Measurements from ENCODE around the gene DTX3. TPM values are rescaled to one million over a fixed set of nuclear protein-coding genes. Genes with fewer than 3 reads are reported as not detected.

Gene DTX3
- total and polyA plus RNA-seq, 5 donors from 2014 or later: 3.4 to 31.2 (median 6.0) TPM

GRCh38 chr12:57619434-57620244 lies 15.0 kb downstream of the DTX3 start:
- DNase-seq (no peak), ATAC-seq (ENCODE audit: low read depth in 2 of 2) (no peak)
- no peaks in the 10 kb centered on the region for H3K36me3 ChIP-seq (ENCODE audit: control insufficient read depth, insufficient read depth, low read length)
- peaks cover 26% of the 10 kb centered on the region for H3K4me1 ChIP-seq (ENCODE audit: control insufficient read depth, insufficient read depth, low read length, poor library complexity, severe bottlenecking)
- peaks cover 42% of the 10 kb centered on the region for H3K27me3 ChIP-seq (ENCODE audit: control insufficient read depth, insufficient read depth, low read length)
- Mint-ChIP-seq H3K4me3 (peak overlapping the region; percentile 61 to 86 (median 62)), H3K4me1 (peaks cover 0 to 34% (median 22%) of the 10 kb centered on the region in 4 donors), H3K36me3 (no peaks in the 10 kb centered on the region), H3K9me3 (peaks cover 0 to 6% (median 0%) of the 10 kb centered on the region in 7 donors), H3K27me3 (peaks cover 99% of the 10 kb centered on the region), H3K27ac (no peak overlapping the region)
- no peak overlapping the region for H3K4me3 ChIP-seq (ENCODE audit: low read depth, low read length)
- H3K27ac ChIP-seq (ENCODE audit: insufficient read depth, low read length, poor library complexity, severe bottlenecking): no peak overlapping the region
- H3K9me3 ChIP-seq (ENCODE audit: control insufficient read depth in 2 of 2, low read length in 2 of 2): no peaks in the 10 kb centered on the region

GRCh38 chr12:57620245-57620935 lies 15.8 kb downstream of the DTX3 start:
- Mint-ChIP-seq H3K36me3 (no peaks in the 10 kb centered on the region), H3K27me3 (peaks cover 99% of the 10 kb centered on the region), H3K4me1 (peaks cover 0 to 34% (median 22%) of the 10 kb centered on the region in 4 donors), H3K27ac (no peak overlapping the region), H3K9me3 (peaks cover 0 to 6% (median 0%) of the 10 kb centered on the region in 7 donors), H3K4me3 (peak overlapping the region; percentile 14 to 86 (median 70))
- no peak for ATAC-seq (ENCODE audit: low read depth in 2 of 2)
- H3K4me3 ChIP-seq (ENCODE audit: low read depth, low read length): no peak overlapping the region
- H3K4me1 ChIP-seq (ENCODE audit: control insufficient read depth, insufficient read depth, low read length, poor library complexity, severe bottlenecking): peaks cover 26% of the 10 kb centered on the region
- H3K27me3 ChIP-seq (ENCODE audit: control insufficient read depth, insufficient read depth, low read length): peaks cover 49% of the 10 kb centered on the region
- H3K36me3 ChIP-seq (ENCODE audit: control insufficient read depth, insufficient read depth, low read length): no peaks in the 10 kb centered on the region
- no peak overlapping the region for H3K27ac ChIP-seq (ENCODE audit: insufficient read depth, low read length, poor library complexity, severe bottlenecking)
- H3K9me3 ChIP-seq (ENCODE audit: control insufficient read depth in 2 of 2, low read length in 2 of 2): no peaks in the 10 kb centered on the region
- no peak for DNase-seq

- H3K9me3 ChIP-seq (ENCODE audit: control insufficient read depth in 2 of 2, low read length in 2 of 2): no peaks in the 10 kb centered on the region
- Mint-ChIP-seq H3K9me3 (peaks cover 0 to 8% (median 0%) of the 10 kb centered on the region in 7 donors), H3K36me3 (no peaks in the 10 kb centered on the region), H3K27ac (peak overlapping the region in 1 of 3 donors; percentile 57), H3K27me3 (peaks cover 100% of the 10 kb centered on the region), H3K4me3 (peak overlapping the region; percentile 14 to 86 (median 72)), H3K4me1 (peaks cover 0 to 34% (median 22%) of the 10 kb centered on the region in 4 donors)
- peaks cover 49% of the 10 kb centered on the region for H3K27me3 ChIP-seq (ENCODE audit: control insufficient read depth, insufficient read depth, low read length)
- no peak overlapping the region for H3K4me3 ChIP-seq (ENCODE audit: low read depth, low read length)
- H3K27ac ChIP-seq (ENCODE audit: insufficient read depth, low read length, poor library complexity, severe bottlenecking): no peak overlapping the region
- DNase-seq: no peak
- no peak for ATAC-seq (ENCODE audit: low read depth in 2 of 2)
- peaks cover 26% of the 10 kb centered on the region for H3K4me1 ChIP-seq (ENCODE audit: control insufficient read depth, insufficient read depth, low read length, poor library complexity, severe bottlenecking)
- H3K36me3 ChIP-seq (ENCODE audit: control insufficient read depth, insufficient read depth, low read length): no peaks in the 10 kb centered on the region
These were observed 16.4 kb downstream of the DTX3 start for GRCh38 chr12:57620936-57621496.

- Histone ChIP-seq H3K27ac (ENCODE audit: insufficient read depth, low read length, poor library complexity, severe bottlenecking) (no peak overlapping the region), H3K9me3 (ENCODE audit: control insufficient read depth in 2 of 2, low read length in 2 of 2) (no peaks in the 10 kb centered on the region), H3K4me1 (ENCODE audit: control insufficient read depth, insufficient read depth, low read length, poor library complexity, severe bottlenecking) (peaks cover 26% of the 10 kb centered on the region), H3K36me3 (ENCODE audit: control insufficient read depth, insufficient read depth, low read length) (no peaks in the 10 kb centered on the region), H3K27me3 (ENCODE audit: control insufficient read depth, insufficient read depth, low read length) (peaks cover 53% of the 10 kb centered on the region), H3K4me3 (ENCODE audit: low read depth, low read length) (no peak overlapping the region)
- no peaks in the 10 kb centered on the region for H3K36me3 Mint-ChIP-seq
- peaks cover 0 to 8% (median 0%) of the 10 kb centered on the region in 7 donors for H3K9me3 Mint-ChIP-seq
- peak in 2 of 3 donors; percentile 43 to 51 for DNase-seq
- peaks cover 0 to 34% (median 22%) of the 10 kb centered on the region in 4 donors for H3K4me1 Mint-ChIP-seq
- H3K27ac Mint-ChIP-seq: no peak overlapping the region
- peak overlapping the region; percentile 20 to 86 (median 72) for H3K4me3 Mint-ChIP-seq
- peaks cover 100% of the 10 kb centered on the region for H3K27me3 Mint-ChIP-seq
- peak; percentile 65 to 66 for ATAC-seq (ENCODE audit: low read depth in 2 of 2)
These were observed 17.1 kb downstream of the DTX3 start for GRCh38 chr12:57621497-57622292.

- Histone ChIP-seq H3K9me3 (ENCODE audit: control insufficient read depth in 2 of 2, low read length in 2 of 2) (no peaks in the 10 kb centered on the region), H3K27ac (ENCODE audit: insufficient read depth, low read length, poor library complexity, severe bottlenecking) (no peak overlapping the region), H3K4me3 (ENCODE audit: low read depth, low read length) (no peak overlapping the region), H3K36me3 (ENCODE audit: control insufficient read depth, insufficient read depth, low read length) (no peaks in the 10 kb centered on the region), H3K27me3 (ENCODE audit: control insufficient read depth, insufficient read depth, low read length) (peaks cover 54% of the 10 kb centered on the region), H3K4me1 (ENCODE audit: control insufficient read depth, insufficient read depth, low read length, poor library complexity, severe bottlenecking) (peaks cover 30% of the 10 kb centered on the region)
- H3K4me1 Mint-ChIP-seq: peaks cover 0 to 37% (median 24%) of the 10 kb centered on the region in 4 donors
- ATAC-seq (ENCODE audit: low read depth in 2 of 2) (no peak), DNase-seq (no peak)
- H3K9me3 Mint-ChIP-seq: peaks cover 0 to 8% (median 0%) of the 10 kb centered on the region in 7 donors
- no peak overlapping the region for H3K27ac Mint-ChIP-seq
- H3K4me3 Mint-ChIP-seq: peak overlapping the region in 3 of 4 donors; percentile 20 to 86 (median 80)
- H3K36me3 Mint-ChIP-seq: no peaks in the 10 kb centered on the region
- H3K27me3 Mint-ChIP-seq: peaks cover 97% of the 10 kb centered on the region
These were observed 17.9 kb downstream of the DTX3 start for GRCh38 chr12:57622293-57623245.

GRCh38 chr12:57623385-57623784 lies 18.8 kb downstream of the DTX3 start:
- H3K36me3 Mint-ChIP-seq: no peaks in the 10 kb centered on the region
- peaks cover 51% of the 10 kb centered on the region for H3K27me3 ChIP-seq (ENCODE audit: control insufficient read depth, insufficient read depth, low read length)
- peaks cover 0 to 8% (median 0%) of the 10 kb centered on the region in 7 donors for H3K9me3 Mint-ChIP-seq
- H3K9me3 ChIP-seq (ENCODE audit: control insufficient read depth in 2 of 2, low read length in 2 of 2): no peaks in the 10 kb centered on the region
- ATAC-seq (ENCODE audit: low read depth in 2 of 2): no peak
- H3K4me1 ChIP-seq (ENCODE audit: control insufficient read depth, insufficient read depth, low read length, poor library complexity, severe bottlenecking): peaks cover 36% of the 10 kb centered on the region
- H3K36me3 ChIP-seq (ENCODE audit: control insufficient read depth, insufficient read depth, low read length): no peaks in the 10 kb centered on the region
- H3K4me1 Mint-ChIP-seq: peaks cover 0 to 40% (median 23%) of the 10 kb centered on the region in 4 donors
- DNase-seq: no peak
- H3K27ac ChIP-seq (ENCODE audit: insufficient read depth, low read length, poor library complexity, severe bottlenecking): no peak overlapping the region
- peaks cover 97% of the 10 kb centered on the region for H3K27me3 Mint-ChIP-seq
- H3K4me3 ChIP-seq (ENCODE audit: low read depth, low read length): no peak overlapping the region
- no peak overlapping the region for H3K27ac Mint-ChIP-seq
- H3K4me3 Mint-ChIP-seq: no peak overlapping the region

Measured in CD4-positive, CD25-positive, alpha-beta regulatory T cell (primary cell).